Sigmoid colon (tissue), 3 donors: ENCODE measurements around the gene NR1I3.

Experiments used
- POLR2A ChIP-seq, 2 donors: fragments of 450-650 bp; IDR thresholded peaks; one replicate each; pipeline ENCODE4 v1.6.1; 2016; ENCODE audit warnings: antibody characterized with exemption in 2 of 2, mild to moderate bottlenecking in 2 of 2, moderate library complexity in 2 of 2
- TF ChIP-seq, protein P1 (sequence below), 4 experiments: fragments of 450-650 bp in 3 of 4; fragments of 200-600 bp in 1 of 4; IDR thresholded peaks; one replicate each; pipeline ENCODE4 v1.5.1; 2016 to 2019; ENCODE audit warnings: antibody characterized with exemption in 4 of 4, mild to moderate bottlenecking in 3 of 4, moderate library complexity in 2 of 4

DNA sequence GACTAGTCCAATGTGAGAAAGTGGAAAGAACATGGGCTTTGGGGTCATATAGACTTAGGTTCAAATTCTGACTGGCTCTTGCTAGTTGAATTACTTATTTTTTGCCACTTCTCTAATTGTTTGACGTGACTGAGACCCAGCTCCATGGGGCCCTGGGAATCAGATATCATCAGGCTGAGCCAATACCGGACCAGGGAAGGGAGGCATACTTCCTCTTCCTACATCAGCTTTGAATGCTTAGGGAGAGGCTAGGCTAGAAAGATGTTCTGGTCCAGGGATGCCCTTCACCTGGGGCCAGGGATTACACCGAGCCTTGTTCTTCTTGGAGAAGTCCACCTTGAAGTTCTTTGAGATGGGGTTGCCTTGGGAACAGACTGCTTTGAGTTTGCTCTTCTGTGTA, 3.7 kb upstream of the NR1I3 start:
- TF ChIP-seq, protein P1, sequence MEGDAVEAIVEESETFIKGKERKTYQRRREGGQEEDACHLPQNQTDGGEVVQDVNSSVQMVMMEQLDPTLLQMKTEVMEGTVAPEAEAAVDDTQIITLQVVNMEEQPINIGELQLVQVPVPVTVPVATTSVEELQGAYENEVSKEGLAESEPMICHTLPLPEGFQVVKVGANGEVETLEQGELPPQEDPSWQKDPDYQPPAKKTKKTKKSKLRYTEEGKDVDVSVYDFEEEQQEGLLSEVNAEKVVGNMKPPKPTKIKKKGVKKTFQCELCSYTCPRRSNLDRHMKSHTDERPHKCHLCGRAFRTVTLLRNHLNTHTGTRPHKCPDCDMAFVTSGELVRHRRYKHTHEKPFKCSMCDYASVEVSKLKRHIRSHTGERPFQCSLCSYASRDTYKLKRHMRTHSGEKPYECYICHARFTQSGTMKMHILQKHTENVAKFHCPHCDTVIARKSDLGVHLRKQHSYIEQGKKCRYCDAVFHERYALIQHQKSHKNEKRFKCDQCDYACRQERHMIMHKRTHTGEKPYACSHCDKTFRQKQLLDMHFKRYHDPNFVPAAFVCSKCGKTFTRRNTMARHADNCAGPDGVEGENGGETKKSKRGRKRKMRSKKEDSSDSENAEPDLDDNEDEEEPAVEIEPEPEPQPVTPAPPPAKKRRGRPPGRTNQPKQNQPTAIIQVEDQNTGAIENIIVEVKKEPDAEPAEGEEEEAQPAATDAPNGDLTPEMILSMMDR (IDR thresholded peaks at IDR 0.05), result no peak
- TF ChIP-seq POLR2A (IDR thresholded peaks at IDR 0.05), result no peak
